ENCODE results near the gene NCBP1.
"Not testable (repeated sequence)": the region's sequence is repeated elsewhere in the genome, so short reads cannot be mapped to it uniquely, and the experiment has no call there.

NCBP1 gene, protein sequence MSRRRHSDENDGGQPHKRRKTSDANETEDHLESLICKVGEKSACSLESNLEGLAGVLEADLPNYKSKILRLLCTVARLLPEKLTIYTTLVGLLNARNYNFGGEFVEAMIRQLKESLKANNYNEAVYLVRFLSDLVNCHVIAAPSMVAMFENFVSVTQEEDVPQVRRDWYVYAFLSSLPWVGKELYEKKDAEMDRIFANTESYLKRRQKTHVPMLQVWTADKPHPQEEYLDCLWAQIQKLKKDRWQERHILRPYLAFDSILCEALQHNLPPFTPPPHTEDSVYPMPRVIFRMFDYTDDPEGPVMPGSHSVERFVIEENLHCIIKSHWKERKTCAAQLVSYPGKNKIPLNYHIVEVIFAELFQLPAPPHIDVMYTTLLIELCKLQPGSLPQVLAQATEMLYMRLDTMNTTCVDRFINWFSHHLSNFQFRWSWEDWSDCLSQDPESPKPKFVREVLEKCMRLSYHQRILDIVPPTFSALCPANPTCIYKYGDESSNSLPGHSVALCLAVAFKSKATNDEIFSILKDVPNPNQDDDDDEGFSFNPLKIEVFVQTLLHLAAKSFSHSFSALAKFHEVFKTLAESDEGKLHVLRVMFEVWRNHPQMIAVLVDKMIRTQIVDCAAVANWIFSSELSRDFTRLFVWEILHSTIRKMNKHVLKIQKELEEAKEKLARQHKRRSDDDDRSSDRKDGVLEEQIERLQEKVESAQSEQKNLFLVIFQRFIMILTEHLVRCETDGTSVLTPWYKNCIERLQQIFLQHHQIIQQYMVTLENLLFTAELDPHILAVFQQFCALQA

DNA sequence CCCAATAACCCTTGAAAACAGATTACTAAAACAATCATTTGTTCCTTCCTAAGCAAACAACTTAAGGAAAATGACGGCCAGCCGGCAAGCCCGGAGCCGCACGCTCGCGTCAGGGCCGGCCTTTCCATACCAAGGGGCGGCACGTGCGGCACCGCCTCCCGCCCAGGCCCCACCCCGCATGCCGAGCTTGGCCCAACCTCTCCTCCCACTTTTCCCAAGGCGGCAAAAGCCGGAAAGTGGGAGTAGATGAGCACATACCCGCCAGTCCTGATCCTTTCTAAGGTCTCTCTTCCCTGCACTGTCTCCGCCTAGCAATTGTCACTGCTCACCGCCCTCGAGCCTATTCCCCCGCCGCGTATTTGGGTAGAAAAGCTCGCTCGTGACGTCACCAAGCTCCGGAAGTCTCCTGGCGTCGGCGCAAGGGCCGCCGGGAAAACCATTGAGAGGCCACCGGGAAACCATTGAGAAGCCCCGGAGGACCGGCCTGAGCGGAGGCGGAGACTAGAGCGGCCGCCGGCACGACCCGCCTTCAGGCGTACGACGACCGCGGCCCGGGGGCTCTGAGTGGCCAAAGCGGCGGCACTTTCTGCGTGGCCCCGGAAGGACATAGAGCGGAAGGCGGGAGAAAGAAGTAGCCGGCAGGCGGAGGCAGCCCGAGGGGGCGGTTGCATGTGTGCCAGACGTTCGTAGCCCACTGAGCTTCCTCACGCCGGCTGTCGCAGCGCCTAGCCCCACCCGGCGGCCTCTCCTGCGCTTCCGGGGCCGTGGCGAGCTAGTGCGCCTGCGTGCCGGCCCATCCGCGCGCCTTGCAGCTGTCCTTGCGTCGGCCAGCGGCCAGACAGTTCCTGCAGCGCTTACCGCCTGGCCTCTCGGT is at the start of gene NCBP1, which contains the start of gene TSTD2:
Gene NCBP1, plus strand, starts transcription at position 837 of the 874 bp plus-strand sequence. CDS start 61 bp downstream, outside the sequence.
Gene TSTD2, minus strand, starts transcription at position 384 of the 874 bp plus-strand sequence. CDS start 5,806 bp downstream, outside the sequence.
- peak; percentile 93 for DNase-seq (ENCODE audit: low read depth)

DNA sequence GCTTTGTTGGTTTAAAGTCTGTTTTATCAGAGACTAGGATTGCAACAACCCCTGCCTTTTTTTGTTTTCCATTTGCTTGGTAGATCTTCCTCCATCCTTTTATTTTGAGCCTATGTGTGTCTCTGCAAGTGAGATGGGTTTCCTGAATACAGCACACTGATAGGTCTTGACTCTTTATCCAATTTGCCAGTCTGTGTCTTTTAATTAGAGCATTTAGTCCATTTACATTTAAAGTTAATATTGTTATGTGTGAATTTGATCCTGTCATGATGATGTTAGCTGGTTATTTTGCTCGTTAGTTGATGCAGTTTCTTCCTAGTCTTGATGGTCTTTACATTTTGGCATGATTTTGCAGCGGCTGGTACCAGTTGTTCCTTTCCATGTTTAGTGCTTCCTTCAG is 48.8 kb upstream of the NCBP1 start:
- not testable (repeated sequence) for DNase-seq (ENCODE audit: low read depth)

DNA sequence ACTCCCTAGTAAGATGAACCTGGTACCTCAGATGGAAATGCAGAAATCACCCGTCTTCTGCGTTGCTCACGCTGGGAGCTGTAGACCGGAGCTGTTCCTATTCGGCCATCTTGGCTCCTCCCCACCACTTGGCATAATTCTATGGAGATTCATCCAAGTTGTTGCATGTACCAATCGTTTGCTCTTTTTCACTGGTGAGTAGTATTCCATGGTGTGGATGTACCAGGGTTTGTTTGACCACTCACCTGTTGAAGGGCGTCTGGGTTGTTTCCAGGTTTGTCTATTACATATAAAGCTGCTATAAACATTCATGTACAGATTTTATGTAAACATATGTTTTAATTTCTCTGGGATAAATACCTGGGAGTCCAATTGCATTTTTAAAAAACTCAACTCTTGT is 46.7 kb upstream of the NCBP1 start:
- not testable (repeated sequence) for DNase-seq (ENCODE audit: low read depth)

DNA sequence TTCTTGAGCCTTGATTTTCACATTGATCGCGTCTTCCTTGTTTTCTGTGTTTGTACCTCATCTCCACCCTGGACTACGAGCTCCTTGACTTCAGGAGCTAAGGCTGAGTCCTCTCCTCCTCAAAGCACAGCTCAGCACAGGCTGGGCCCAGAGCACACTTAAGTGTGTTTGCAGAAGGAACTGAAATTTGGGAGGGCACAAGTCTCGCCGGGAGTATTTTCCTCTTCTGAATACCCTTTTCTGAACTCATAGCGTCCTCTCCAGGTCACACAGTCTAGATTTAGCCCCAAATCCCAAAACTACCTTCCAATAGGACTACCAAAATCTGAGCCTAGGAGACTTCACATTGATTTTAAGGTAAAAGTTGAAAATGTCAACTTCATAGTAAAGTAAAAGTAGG is 42.1 kb upstream of the NCBP1 start:
- DNase-seq (ENCODE audit: low read depth): no peak

DNA sequence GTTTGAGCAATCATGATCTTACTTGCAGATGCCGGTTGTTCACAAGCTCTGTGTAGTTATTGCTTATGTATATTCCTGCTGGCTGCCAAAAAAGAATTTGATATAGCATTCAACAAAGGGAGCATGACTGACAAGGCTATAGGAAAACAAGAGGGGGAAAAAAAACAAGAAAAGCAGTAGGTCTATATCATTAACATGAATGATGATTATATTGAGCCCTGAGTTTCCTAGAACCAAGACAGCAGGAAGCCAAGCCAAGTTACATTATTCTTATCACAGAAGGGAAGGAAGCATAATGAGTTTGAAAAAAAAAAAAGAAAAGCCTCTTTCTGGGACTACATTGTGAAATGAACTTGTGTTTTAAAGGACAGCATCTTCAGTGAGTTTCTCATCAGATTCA is 41.5 kb upstream of the NCBP1 start:
- DNase-seq (ENCODE audit: low read depth): no peak

DNA sequence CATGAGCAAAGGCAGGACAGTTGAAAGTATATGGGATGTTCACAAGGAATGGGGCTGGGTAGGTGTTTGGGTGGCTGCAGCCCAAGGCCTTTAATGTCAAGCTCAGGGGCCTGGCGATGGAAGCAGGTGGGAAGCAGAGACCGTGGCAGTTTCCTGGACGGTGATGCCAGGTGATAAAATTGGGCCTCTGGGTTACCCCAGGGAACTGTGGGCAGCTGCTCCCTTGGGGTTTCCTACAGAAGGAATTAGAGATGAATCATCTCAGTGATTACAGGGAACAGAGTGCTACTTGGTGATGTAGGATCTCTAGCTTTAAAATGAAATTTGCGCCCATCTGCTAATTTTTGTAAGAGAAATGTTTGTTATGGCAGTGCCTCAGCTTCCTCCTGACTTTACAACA is 39.7 kb upstream of the NCBP1 start:
- DNase-seq (ENCODE audit: low read depth): no peak

DNA sequence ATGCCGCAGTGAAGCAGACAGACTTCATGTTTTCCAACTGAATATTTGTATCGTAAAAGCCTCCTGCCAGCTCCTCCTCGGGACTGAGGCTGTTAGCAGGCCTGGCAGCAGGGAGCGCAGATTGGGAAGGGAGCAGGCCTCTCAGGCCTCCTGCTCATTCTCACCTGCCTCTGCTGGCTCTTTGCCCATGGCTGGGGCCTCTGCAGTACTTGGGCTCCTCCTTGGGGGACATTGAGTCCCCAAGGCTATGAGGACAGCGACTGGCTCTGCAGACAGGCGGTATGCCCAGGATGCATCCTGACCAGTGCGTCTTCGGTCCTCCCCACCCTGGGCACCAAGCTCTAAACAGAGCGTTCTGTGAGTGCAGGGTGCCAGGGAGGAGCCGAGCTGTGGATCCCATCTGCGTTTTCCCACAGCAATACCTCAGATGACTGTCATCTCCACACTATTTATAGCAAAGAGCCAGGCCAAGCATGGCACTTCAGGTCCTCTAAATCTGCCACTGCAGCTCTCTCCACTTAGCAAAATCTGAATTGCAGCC is 39.2 kb upstream of the NCBP1 start:
- DNase-seq (ENCODE audit: low read depth): no peak

DNA sequence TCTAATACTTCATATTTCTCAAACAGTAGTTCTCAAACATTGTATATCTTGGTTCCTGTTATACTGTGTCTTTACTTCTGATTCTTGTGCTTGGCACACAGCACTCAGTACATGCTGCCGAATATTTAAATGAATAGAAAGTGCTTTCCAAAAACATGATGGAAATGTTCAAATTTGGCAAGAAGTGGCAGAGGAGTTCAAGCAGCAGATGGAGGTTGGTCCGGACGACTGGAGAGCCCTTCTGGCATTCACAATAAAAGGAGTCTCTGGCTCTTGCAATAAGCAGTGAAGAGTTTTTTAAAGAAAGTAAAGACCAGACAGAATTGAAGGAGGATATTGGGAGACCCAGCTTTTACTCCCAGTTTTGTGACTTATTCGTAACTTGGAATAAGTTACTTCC is 36.7 kb upstream of the NCBP1 start:
- DNase-seq (ENCODE audit: low read depth): no peak

DNA sequence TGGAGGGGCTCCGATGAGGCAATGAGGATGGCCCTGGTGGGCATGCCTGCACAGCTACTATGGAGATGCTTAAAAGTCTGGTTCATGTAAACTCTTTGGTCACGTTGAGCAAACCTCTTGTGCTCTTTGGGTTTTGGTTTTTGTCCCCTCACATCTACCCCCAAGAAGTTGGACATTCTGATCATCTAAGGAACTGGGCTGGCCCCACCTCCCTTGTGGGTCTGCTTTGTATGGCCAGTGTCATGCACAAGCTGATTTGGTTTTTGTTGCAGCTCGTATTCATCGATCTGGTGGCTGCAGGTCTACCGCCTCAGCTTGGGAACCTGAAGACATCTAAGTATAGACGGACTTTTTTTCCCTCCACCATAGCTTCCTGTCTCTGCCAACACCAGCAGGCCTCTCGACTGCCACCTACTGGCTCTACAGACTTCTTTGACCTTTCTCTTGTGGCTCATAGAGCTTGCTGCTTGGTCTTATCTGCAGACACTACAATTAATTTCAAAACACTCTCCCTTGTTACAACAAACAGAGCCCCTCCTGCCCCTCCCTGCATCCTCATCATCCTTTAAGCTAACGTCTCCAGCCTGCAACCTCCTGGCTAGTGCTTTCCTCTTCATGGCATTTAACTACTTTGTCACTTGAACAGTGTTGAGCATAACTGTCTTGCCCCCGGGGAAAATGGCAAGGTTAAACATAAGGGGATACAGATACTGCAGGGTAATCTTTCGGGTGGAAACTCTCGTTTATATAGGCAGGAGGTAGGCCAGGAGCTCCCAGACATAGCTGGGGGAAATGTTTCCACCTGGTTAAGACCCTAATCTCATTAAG is 34.9 kb upstream of the NCBP1 start:
- peak; percentile 74 for DNase-seq (ENCODE audit: low read depth)

DNA sequence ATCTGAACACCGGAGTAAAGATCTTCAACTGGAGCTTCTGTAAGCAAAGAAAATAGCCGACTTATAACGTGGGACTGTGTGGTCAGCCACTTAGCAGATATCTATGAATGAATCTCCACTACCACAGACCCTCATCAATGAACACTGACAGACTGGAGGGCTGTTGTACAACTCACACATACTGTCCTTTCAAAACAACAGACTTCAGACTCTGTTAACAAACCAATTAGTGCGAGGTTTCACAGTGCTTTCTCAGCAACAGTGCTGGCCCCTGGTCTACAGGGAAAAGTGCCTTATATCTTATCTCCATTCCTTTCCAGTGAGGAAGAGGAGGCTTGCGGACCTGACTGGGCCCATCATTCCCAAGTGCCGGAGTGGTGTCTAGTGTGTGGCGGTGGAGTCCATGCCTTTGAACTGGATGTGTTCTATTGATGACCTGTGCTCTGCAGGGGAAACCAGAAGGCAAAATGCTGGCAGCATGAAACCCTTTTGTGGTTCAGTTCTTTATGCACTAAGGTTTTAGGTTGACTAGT is 34.2 kb upstream of the NCBP1 start:
- no peak for DNase-seq (ENCODE audit: low read depth)

DNA sequence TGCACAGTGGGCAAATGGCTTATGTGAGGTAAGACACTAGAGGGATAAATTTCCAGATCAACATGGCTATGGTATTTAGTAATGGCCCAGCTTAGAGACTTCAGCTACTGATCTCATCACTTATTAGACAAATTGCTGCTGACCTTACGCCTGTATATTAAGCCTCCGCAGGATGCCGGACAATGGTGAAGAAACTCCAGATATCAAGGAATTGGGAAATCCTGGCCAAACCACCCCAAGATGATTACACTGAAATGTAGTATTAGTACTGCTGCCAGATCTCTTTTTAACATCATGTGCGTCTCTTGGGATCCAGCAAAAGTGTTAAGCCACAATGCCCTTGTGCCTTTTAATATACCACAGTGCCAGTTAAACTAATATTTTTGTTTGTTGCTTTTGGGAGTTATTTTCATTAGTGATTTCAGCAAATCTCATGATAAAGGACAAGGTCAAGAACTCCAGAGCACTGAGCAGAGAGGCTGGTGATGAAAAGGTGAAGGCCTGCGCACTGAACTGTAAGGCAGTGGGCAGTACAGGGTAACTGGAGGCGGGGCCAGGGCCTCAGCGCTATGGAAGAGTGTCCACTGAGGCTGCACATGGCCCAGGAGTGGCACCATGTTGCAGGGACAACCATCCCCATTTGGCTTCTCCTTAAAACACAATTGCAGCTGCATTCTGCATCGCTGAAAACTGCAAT is 32.9 kb upstream of the NCBP1 start:
- DNase-seq (ENCODE audit: low read depth): no peak

DNA sequence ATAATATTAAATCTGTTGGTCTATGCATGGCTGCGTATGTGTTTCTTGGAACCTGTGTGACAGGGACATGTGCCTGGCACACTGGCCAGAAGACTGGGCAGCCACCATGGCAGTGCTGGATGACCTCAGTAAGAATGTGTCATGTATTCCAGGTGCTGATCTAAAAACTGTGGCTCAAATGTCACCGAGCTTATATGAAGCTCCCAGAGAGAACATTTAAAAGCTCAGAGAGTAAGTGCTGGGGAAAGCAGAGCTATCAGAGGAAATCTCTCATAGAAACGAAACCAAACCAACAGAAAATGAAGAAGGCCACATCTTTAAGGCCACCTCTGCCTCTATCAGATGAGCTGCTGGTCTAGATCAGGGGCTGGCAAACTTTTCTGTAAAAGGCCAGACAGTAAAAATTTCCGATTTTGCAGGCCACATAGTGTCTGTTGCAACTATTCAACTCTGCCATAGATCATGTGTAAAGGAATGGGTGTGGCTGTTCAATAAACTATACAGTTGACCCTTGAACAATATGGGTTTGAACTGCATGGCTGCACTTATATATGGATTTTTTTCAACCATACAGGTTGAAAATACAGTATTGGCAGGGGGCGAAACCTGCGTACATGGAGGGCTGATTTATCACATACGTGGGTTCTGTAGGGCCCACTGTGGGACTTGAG is 32.3 kb upstream of the NCBP1 start:
- DNase-seq (ENCODE audit: low read depth): no peak

DNA sequence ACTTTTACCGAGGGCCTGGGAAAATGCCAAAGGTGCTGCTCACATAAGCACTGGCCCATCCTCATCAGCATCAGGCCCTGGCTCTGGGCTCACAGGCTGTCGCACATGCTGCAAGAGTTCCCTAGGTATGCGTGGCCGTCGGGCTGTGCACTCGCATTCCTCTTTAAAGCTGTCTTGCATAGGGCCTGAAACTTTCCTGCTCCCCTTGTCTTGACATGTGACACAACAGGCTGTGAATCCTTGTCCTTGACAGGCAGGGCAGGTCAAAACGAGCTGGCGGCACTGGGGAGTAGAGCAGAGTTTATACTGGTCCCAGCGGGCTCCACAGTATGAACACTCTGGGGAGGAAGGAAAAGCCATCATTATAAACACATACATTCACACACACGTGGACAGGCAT is 31.2 kb upstream of the NCBP1 start:
- no peak for DNase-seq (ENCODE audit: low read depth)

DNA sequence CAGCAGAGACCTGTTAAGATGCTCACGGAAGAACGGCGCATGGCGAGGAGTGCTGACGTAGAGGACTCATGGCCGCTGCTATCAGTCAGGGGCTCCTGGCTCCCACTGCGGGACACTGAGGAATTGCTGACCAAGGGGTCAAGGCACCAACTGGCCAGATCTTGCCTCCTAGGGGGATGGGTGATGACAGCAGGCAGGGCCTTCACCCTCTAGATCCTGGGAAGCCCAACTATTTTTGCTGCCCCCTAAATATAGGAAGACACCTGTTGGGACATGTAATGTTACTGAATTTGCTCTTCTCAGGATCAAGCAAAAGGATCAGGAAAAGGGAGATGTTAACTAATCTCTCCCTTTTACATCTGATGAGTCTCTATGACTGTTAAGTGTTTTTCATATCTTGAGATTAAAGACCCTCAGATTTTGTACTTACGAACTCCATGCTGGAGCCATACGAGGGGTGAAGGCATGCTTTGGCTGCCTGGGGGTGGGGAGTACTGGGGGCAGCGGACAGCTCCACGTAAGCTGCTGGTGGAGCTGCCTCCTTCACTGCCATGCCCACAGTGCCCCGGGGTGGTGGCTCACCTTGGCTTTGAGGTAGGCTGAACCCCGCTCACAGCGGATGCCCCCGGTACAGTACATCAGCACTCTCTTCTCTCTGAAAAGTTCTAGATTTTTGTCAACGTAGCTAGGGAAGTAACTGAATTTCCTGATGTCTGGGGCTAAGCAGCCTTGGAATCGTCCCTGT is 28.5 kb upstream of the NCBP1 start:
- no peak for DNase-seq (ENCODE audit: low read depth)

DNA sequence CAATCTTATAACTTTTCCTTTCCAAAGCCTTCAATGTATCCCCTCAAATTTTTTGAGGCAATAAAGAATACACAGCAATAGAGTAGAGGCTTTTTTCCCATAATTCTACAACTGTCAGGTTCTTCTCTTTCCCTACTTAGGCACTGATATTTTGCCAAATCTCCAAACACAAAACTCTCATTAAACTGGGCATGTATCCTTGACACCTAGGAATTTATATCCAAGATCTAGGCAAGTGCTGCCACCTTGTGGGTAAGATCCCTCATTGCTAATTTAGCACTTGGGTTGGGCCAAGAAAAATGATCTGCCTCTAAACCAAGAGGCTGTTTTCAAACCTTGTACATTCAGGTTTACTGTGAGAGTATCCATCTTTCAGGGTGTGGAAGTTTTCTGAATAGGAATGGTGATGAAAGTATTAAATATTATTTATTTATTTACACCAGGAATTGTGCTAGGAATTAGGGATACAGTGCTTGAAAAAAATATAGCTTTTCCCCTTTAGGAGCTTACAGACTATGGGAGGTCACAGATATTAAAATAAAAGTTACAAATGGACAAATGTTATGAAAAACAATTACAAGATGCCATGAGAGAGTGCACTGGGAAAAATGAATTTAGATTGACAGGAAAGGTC is 18.1 kb upstream of the NCBP1 start:
- no peak for DNase-seq (ENCODE audit: low read depth)

DNA sequence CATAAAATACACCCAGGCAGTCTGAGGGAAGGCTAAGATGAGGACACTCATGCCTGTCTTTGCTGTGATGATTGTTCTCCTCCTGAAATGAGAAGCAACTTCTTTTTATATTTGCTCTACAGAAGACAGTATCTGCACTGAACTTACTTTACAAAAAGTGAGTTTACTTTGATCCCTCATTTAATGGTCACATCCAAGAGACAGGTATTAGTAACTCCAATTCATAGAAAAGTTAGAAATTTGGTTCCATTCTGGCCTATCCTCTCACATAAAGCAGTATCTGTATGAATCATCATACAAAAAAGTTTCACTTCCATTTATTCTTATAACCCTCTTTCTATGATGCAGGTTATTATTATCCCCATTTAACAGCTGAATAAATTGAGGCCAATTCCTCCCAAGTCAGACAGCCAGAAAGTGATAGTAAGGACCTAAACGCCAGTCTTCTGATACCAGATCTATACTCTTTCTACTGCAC is 15.6 kb upstream of the NCBP1 start:
- no peak for DNase-seq (ENCODE audit: low read depth)

DNA sequence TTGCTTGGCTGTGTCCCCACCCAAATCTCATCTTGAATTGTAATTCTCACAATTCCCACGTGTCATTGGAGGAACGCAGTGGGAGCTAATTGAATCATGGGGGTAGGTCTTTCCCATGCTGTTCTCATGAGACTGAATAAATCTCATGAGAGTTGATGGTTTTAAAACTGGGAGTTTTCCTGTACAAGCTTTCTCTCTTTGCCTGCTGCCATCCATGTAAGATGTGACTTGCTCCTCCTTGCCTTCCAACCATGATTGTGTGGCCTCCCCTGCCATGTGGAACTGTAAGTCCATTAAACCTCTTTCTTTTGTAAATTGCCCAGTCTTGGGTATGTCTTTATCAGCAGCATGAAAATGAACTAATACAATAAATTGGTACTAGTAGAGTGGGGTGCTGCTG is 13.6 kb upstream of the NCBP1 start:
- not testable (repeated sequence) for DNase-seq (ENCODE audit: low read depth)

DNA sequence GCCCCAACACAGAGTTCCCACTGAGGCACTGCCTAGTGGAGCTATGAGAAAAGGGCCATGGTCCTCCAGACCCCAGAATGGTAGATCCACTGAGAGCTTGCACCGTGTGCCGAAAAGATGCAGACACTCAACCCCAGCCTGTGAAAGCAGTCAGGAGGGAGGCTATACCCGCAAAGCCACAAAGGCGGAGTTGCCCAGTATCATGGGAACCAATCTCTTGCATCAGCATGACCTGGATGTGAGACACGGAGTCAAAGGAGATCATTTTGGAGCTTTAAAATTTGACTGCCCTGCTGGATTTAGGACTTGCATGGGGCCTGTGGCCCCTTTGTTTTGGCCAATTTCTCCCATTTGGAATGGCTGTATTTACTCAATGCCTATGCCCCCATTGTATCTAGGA is 11.1 kb upstream of the NCBP1 start:
- DNase-seq (ENCODE audit: low read depth): not testable (repeated sequence)
